IPS-11a (cell line): ENCODE data around the gene POLR2J.
A peak's percentile ranks its signal among the peaks of the same experiment; 100 is the strongest.
"Not testable (repeated sequence)": the region's sequence is repeated elsewhere in the genome, so short reads cannot be mapped to it uniquely, and the experiment has no call there.

Source experiments
- H3K4me3 ChIP-seq: one replicate; pipeline ENCODE4 v1.5.1; 2013; ENCODE audit warnings: low read depth, low read length, control low read depth

POLR2J gene

GRCh38 chr7:102478314-102479208, at the start of gene POLR2J:
TSS of gene POLR2J (minus strand) at chr7:102478922. CDS start at chr7:102478860, 62 bp downstream.
- H3K4me3 ChIP-seq: peak within 1 kb of the TSS; percentile 17

- not testable (repeated sequence) for H3K4me3 ChIP-seq
Measured at GRCh38 chr7:102527822-102528793, 49.4 kb upstream of the POLR2J start.

- H3K4me3 ChIP-seq: not testable (repeated sequence)
Measured at GRCh38 chr7:102527182-102527581, 48.5 kb upstream of the POLR2J start.

- H3K4me3 ChIP-seq: not testable (repeated sequence)
Measured at GRCh38 chr7:102524803-102525202, 46.1 kb upstream of the POLR2J start.

- H3K4me3 ChIP-seq: not testable (repeated sequence)
Measured at GRCh38 chr7:102520797-102521196, 42.1 kb upstream of the POLR2J start.

GRCh38 chr7:102517550-102518147, 38.9 kb upstream of the POLR2J start, which contains the start of gene RASA4B:
TSS of gene RASA4B (minus strand) at chr7:102517777. CDS start at chr7:102517710, 67 bp downstream.
- H3K4me3 ChIP-seq: not testable (repeated sequence)

GRCh38 chr7:102516951-102517350, 38.2 kb upstream of the POLR2J start:
- H3K4me3 ChIP-seq: not testable (repeated sequence)

- H3K4me3 ChIP-seq: not testable (repeated sequence)
Measured at GRCh38 chr7:102515889-102516288, 37.2 kb upstream of the POLR2J start.

- not testable (repeated sequence) for H3K4me3 ChIP-seq
Measured at GRCh38 chr7:102514881-102515721, 36.4 kb upstream of the POLR2J start.

GRCh38 chr7:102512642-102513221, 34.0 kb upstream of the POLR2J start:
- H3K4me3 ChIP-seq: not testable (repeated sequence)

- H3K4me3 ChIP-seq: not testable (repeated sequence)
Measured at GRCh38 chr7:102511860-102512522, 33.3 kb upstream of the POLR2J start.

GRCh38 chr7:102510575-102510974, 31.9 kb upstream of the POLR2J start:
- not testable (repeated sequence) for H3K4me3 ChIP-seq

GRCh38 chr7:102507410-102508088, 28.8 kb upstream of the POLR2J start:
- H3K4me3 ChIP-seq: not testable (repeated sequence)

GRCh38 chr7:102505298-102506185, 26.8 kb upstream of the POLR2J start:
- H3K4me3 ChIP-seq: not testable (repeated sequence)

- H3K4me3 ChIP-seq: not testable (repeated sequence)
Measured at GRCh38 chr7:102503141-102503540, 24.4 kb upstream of the POLR2J start.

GRCh38 chr7:102498321-102498720, 19.6 kb upstream of the POLR2J start:
- not testable (repeated sequence) for H3K4me3 ChIP-seq

- H3K4me3 ChIP-seq: not testable (repeated sequence)
Measured at GRCh38 chr7:102497308-102497707, 18.6 kb upstream of the POLR2J start.

- not testable (repeated sequence) for H3K4me3 ChIP-seq
Measured at GRCh38 chr7:102496861-102497260, 18.1 kb upstream of the POLR2J start.
